Spleen (tissue), 7 donors: Measurements from ENCODE around the gene PTPN7.

Experiments used
- POLR2A ChIP-seq, 3 donors: fragments of 450-650 bp; IDR thresholded peaks; one replicate each; pipeline ENCODE4 v1.5.1; 2017; ENCODE audit warnings: antibody characterized with exemption in 3 of 3, mild to moderate bottlenecking in 1 of 3
- TF ChIP-seq, protein P1 (sequence below), 11 experiments: fragments of 200-600 bp in 7 of 11; fragments of 450-650 bp in 4 of 11; sonication (generic) in 4 of 11; IDR thresholded peaks in 8 of 11; conservative IDR thresholded peaks in 3 of 11; 1 replicate in 7 of 11; 2 replicates in 4 of 11; pipeline versions ENCODE4 v1.4.0 to v1.8.0; 2016 to 2021; ENCODE audit warnings: antibody characterized with exemption in 11 of 11, inconsistent platforms in 4 of 11, mild to moderate bottlenecking in 1 of 11
- donor health status: DM: no; HTN: no; CAD: no; lungs with moderate emphysema.
- donor health status: DM: no; HTN: no; CAD: no.
- donor health status: DM: no; HTN: no; CAD: no.

DNA sequence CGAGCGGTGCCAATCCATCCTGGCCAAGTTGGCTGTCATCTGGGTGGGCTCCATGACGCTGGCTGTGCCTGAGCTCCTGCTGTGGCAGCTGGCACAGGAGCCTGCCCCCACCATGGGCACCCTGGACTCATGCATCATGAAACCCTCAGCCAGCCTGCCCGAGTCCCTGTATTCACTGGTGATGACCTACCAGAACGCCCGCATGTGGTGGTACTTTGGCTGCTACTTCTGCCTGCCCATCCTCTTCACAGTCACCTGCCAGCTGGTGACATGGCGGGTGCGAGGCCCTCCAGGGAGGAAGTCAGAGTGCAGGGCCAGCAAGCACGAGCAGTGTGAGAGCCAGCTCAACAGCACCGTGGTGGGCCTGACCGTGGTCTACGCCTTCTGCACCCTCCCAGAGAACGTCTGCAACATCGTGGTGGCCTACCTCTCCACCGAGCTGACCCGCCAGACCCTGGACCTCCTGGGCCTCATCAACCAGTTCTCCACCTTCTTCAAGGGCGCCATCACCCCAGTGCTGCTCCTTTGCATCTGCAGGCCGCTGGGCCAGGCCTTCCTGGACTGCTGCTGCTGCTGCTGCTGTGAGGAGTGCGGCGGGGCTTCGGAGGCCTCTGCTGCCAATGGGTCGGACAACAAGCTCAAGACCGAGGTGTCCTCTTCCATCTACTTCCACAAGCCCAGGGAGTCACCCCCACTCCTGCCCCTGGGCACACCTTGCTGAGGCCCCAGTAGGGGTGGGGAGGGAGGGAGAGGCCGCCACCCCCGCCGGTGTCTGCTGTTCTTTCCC is 32.4 kb downstream of the PTPN7 start:
- TF ChIP-seq, protein P1, sequence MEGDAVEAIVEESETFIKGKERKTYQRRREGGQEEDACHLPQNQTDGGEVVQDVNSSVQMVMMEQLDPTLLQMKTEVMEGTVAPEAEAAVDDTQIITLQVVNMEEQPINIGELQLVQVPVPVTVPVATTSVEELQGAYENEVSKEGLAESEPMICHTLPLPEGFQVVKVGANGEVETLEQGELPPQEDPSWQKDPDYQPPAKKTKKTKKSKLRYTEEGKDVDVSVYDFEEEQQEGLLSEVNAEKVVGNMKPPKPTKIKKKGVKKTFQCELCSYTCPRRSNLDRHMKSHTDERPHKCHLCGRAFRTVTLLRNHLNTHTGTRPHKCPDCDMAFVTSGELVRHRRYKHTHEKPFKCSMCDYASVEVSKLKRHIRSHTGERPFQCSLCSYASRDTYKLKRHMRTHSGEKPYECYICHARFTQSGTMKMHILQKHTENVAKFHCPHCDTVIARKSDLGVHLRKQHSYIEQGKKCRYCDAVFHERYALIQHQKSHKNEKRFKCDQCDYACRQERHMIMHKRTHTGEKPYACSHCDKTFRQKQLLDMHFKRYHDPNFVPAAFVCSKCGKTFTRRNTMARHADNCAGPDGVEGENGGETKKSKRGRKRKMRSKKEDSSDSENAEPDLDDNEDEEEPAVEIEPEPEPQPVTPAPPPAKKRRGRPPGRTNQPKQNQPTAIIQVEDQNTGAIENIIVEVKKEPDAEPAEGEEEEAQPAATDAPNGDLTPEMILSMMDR (IDR thresholded peaks at IDR 0.05 in 8 of 11, conservative IDR thresholded peaks at IDR 0.05 in 3 of 11): no peak
- no peak for TF ChIP-seq POLR2A (IDR thresholded peaks at IDR 0.05)
